MM.1S (cell line): ENCODE measurements around the gene APRT.

Experiments
- DNase-seq: peaks from one replicate; pipeline ENCODE4 v3.0.0-alpha.2; 2015
- H2AFZ ChIP-seq: fragments of 300-600 bp; sonication (generic); 2 replicates; pipeline ENCODE4 v1.6.0; 2016; ENCODE audit warnings: antibody characterized with exemption, low read length
- H3F3A ChIP-seq: fragments of 300-600 bp; sonication (generic); 2 replicates; pipeline ENCODE4 v1.6.1; 2016; ENCODE audit warnings: mild to moderate bottlenecking, antibody characterized with exemption, low read length, moderate library complexity, mixed read lengths; ENCODE audit not compliant: insufficient read depth
- H3K27ac ChIP-seq: fragments of 300-600 bp; sonication (generic); 2 replicates; pipeline ENCODE4 v1.5.1; 2016; ENCODE audit warnings: mild to moderate bottlenecking, low read length
- H3K27me3 ChIP-seq: fragments of 300-600 bp; sonication (generic); replicated peaks from 2 replicates; pipeline ENCODE4 v1.6.0; 2016; ENCODE audit warnings: low read length; ENCODE audit not compliant: insufficient read depth
- H3K36me3 ChIP-seq: fragments of 300-600 bp; sonication (generic); replicated peaks from 2 replicates; pipeline ENCODE4 v1.6.1; 2016; ENCODE audit warnings: mild to moderate bottlenecking, low read length, mixed read lengths; ENCODE audit not compliant: insufficient read depth
- H3K4me1 ChIP-seq: fragments of 300-600 bp; sonication (generic); 2 replicates; pipeline ENCODE4 v1.6.1; 2016; ENCODE audit warnings: low read length, mixed read lengths
- H3K4me2 ChIP-seq: fragments of 300-600 bp; sonication (generic); 2 replicates; pipeline ENCODE4 v1.6.0; 2016; ENCODE audit warnings: low read depth, low read length
- H3K4me3 ChIP-seq: fragments of 300-600 bp; sonication (generic); 2 replicates; pipeline ENCODE4 v1.5.1; 2016; ENCODE audit warnings: low read length, mixed read lengths
- H3K79me2 ChIP-seq: fragments of 300-600 bp; sonication (generic); 2 replicates; pipeline ENCODE4 v1.6.1; 2016; ENCODE audit warnings: mixed run types, low read length, mixed read lengths
- H3K9ac ChIP-seq: fragments of 300-600 bp; sonication (generic); 2 replicates; pipeline ENCODE4 v1.6.1; 2016; ENCODE audit warnings: low read length, mixed read lengths
- H3K9me2 ChIP-seq: fragments of 300-600 bp; sonication (generic); replicated peaks from 2 replicates; pipeline ENCODE4 v1.6.1; 2016; ENCODE audit warnings: mild to moderate bottlenecking, low read length, mixed read lengths; ENCODE audit not compliant: insufficient read depth
- H3K9me3 ChIP-seq: fragments of 300-600 bp; sonication (generic); replicated peaks from 2 replicates; pipeline ENCODE4 v1.6.1; 2016; ENCODE audit warnings: mild to moderate bottlenecking, low read length, mixed read lengths; ENCODE audit not compliant: insufficient read depth
- H4K20me1 ChIP-seq: fragments of 300-600 bp; sonication (generic); 2 replicates; pipeline ENCODE4 v1.6.1; 2016; ENCODE audit warnings: mild to moderate bottlenecking, low read length, moderate library complexity, mixed read lengths; ENCODE audit not compliant: insufficient read depth
- EZH2 ChIP-seq: fragments of 300-600 bp; sonication (generic); optimal IDR thresholded peaks from 2 replicates; pipeline ENCODE3; 2017; ENCODE audit warnings: low read depth, mild to moderate bottlenecking, antibody characterized with exemption, low read length, mixed read lengths
- EZH2phosphoT487 ChIP-seq: fragments of 300-600 bp; sonication (generic); IDR thresholded peaks from 2 replicates; pipeline ENCODE4 v1.6.1; 2018; ENCODE audit warnings: antibody characterized with exemption, low read length
- TF ChIP-seq, protein P1 (sequence below): fragments of 300-600 bp; sonication (generic); IDR thresholded peaks from 2 replicates; pipeline ENCODE4 v1.5.1; 2016; ENCODE audit warnings: antibody characterized with exemption, low read length, mixed read lengths

Gene APRT

DNA sequence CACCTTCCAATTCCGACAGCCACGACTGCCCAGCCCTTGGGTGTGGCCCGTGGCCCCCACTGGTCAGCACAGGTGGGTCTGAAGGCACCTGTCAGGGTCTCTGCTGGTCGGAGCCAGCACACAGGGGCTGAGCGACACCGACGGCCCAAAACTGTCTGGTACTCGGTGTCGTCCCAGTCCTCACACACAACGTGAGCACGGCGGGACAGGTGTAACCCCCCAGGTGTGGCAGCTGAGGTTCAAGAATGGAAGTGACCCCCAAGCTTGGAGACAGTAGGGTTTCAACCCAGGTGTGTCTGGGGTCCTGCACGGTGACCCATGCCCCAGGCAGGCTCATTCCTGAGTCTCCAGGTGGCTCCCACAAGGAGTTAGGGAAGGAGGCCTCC lies 44.0 kb upstream of the APRT start:
- H3K4me1 ChIP-seq: no peaks in the 10 kb centered on the region
- H2AFZ ChIP-seq: no peak overlapping the region
- H3K79me2 ChIP-seq: peaks cover 16% of the 10 kb centered on the region
- H3F3A ChIP-seq: no peaks in the 10 kb centered on the region
- H3K9ac ChIP-seq: no peak overlapping the region
- no peak overlapping the region for H3K27ac ChIP-seq
- no peaks in the 10 kb centered on the region for H3K9me2 ChIP-seq
- no peaks in the 10 kb centered on the region for H3K36me3 ChIP-seq
- no peaks in the 10 kb centered on the region for H3K9me3 ChIP-seq
- no peak overlapping the region for H3K4me3 ChIP-seq
- no peak for TF ChIP-seq EZH2phosphoT487
- TF ChIP-seq, protein P1, sequence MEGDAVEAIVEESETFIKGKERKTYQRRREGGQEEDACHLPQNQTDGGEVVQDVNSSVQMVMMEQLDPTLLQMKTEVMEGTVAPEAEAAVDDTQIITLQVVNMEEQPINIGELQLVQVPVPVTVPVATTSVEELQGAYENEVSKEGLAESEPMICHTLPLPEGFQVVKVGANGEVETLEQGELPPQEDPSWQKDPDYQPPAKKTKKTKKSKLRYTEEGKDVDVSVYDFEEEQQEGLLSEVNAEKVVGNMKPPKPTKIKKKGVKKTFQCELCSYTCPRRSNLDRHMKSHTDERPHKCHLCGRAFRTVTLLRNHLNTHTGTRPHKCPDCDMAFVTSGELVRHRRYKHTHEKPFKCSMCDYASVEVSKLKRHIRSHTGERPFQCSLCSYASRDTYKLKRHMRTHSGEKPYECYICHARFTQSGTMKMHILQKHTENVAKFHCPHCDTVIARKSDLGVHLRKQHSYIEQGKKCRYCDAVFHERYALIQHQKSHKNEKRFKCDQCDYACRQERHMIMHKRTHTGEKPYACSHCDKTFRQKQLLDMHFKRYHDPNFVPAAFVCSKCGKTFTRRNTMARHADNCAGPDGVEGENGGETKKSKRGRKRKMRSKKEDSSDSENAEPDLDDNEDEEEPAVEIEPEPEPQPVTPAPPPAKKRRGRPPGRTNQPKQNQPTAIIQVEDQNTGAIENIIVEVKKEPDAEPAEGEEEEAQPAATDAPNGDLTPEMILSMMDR: no peak
- TF ChIP-seq EZH2: no peak
- H4K20me1 ChIP-seq: no peaks in the 10 kb centered on the region
- DNase-seq: no peak
- H3K4me2 ChIP-seq: peak overlapping the region; percentile 52
- H3K27me3 ChIP-seq: no peaks in the 10 kb centered on the region

- TF ChIP-seq, protein P1: no peak
- no peak for TF ChIP-seq EZH2
- Histone ChIP-seq H3K9me2 (no peaks in the 10 kb centered on the region), H3K9ac (no peak overlapping the region), H3F3A (no peaks in the 10 kb centered on the region), H3K27me3 (no peaks in the 10 kb centered on the region), H3K4me3 (no peak overlapping the region), H3K79me2 (peaks cover 16% of the 10 kb centered on the region), H4K20me1 (no peaks in the 10 kb centered on the region), H3K4me1 (no peaks in the 10 kb centered on the region), H3K9me3 (no peaks in the 10 kb centered on the region), H3K36me3 (no peaks in the 10 kb centered on the region), H2AFZ (no peak overlapping the region), H3K27ac (no peak overlapping the region), H3K4me2 (no peak overlapping the region)
- DNase-seq: no peak
Measured at GRCh38 chr16:88855176-88855575, 43.4 kb upstream of the APRT start.

- Histone ChIP-seq H3K9me2 (no peaks in the 10 kb centered on the region), H3K4me3 (no peak overlapping the region), H3K79me2 (peaks cover 16% of the 10 kb centered on the region), H4K20me1 (no peaks in the 10 kb centered on the region), H3K4me2 (no peak overlapping the region), H3K36me3 (no peaks in the 10 kb centered on the region), H3F3A (no peaks in the 10 kb centered on the region), H3K27me3 (no peaks in the 10 kb centered on the region), H3K4me1 (no peaks in the 10 kb centered on the region), H3K27ac (no peak overlapping the region), H3K9me3 (no peaks in the 10 kb centered on the region), H3K9ac (no peak overlapping the region), H2AFZ (no peak overlapping the region)
- TF ChIP-seq, protein P1: no peak
- TF ChIP-seq EZH2: no peak
- no peak for TF ChIP-seq EZH2phosphoT487
- DNase-seq: no peak
Measured at GRCh38 chr16:88854306-88855111, 42.8 kb upstream of the APRT start.
